GM10266 (cell line): ENCODE measurements around the gene IL18BP.

Experiments
- DNase-seq: peaks from one replicate; pipeline ENCODE4 v3.0.0; 2012; ENCODE audit errors: extremely low spot score
- TF ChIP-seq, protein P1 (sequence below): IDR thresholded peaks from 2 replicates; pipeline ENCODE4 v1.5.1; 2012; ENCODE audit warnings: mild to moderate bottlenecking, low read depth; ENCODE audit not compliant: control insufficient read depth, insufficient read depth; ENCODE audit errors: missing control alignments

The IL18BP gene

DNA sequence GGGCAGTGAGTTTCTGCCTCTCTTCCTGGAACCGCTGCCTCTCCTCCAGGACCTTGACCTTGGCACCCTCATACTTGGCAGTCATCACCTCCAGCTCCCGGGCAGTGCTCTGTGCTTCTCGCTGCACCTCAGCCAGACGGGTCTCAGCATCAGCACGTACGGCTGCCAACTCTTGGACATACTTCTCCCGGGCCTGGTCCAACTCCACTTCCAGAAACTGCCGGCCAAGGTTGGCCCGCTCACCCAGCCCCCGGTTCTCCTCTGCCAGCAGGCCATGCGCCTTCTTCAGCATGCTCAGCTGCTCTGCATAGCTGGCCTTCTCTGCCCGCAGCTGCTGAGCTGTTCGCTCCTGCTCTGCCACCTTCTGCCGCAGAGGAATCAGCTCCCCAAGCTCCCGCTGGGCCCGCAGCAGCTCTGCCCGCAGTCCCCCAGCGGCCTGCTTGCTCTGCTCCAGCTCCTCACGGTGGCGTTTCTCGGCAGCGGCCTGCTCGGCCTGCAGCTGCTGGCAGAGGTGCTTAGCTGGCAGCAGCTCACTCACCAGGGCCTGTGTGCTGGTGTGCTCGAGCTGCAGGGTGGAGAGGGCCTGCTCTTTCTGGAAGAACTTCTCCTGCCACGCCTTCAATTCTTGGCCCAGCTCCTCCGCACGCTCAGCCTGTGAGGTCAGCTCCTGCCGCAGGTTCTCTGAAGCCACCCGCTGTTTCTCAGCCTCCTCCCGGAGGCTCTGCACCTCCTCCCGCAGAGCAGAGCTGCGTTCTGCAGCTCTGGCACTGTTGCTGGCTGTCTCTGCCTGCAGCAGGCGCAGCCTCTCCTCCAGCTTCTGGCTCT is 14.4 kb downstream of the IL18BP start:
- DNase-seq, result no peak
- TF ChIP-seq, protein P1, sequence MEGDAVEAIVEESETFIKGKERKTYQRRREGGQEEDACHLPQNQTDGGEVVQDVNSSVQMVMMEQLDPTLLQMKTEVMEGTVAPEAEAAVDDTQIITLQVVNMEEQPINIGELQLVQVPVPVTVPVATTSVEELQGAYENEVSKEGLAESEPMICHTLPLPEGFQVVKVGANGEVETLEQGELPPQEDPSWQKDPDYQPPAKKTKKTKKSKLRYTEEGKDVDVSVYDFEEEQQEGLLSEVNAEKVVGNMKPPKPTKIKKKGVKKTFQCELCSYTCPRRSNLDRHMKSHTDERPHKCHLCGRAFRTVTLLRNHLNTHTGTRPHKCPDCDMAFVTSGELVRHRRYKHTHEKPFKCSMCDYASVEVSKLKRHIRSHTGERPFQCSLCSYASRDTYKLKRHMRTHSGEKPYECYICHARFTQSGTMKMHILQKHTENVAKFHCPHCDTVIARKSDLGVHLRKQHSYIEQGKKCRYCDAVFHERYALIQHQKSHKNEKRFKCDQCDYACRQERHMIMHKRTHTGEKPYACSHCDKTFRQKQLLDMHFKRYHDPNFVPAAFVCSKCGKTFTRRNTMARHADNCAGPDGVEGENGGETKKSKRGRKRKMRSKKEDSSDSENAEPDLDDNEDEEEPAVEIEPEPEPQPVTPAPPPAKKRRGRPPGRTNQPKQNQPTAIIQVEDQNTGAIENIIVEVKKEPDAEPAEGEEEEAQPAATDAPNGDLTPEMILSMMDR, result no peak

- DNase-seq, result no peak
- TF ChIP-seq, protein P1, result no peak
These were observed 15.3 kb downstream of the IL18BP start for GRCh38 chr11:72013765-72014711.

GRCh38 chr11:72014761-72015320 is 16.1 kb downstream of the IL18BP start:
- TF ChIP-seq, protein P1, result no peak
- no peak for DNase-seq

GRCh38 chr11:72015511-72016061 is 16.9 kb downstream of the IL18BP start:
- TF ChIP-seq, protein P1, result peak; percentile 60
- DNase-seq, result no peak

DNA sequence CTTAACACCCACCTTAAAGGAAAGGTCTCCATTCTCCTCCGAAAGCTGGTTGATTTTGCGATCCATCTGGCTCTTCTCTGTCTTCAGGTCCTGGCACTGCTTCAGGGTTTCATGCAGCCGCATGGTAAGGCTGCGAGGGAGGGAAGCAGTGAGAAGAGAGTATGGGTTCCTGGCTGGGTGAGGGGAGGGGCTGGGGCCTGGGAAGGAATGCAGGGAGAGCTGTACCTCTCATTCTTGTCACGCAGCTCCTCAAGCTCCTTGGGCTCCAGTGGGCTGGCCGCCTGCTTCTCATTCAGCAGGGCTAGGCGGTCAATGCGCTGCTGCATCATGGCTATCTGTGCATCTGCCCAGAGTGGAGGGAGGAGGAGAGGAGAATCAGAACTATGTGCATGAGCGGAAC is 19.5 kb downstream of the IL18BP start:
- DNase-seq, result no peak
- TF ChIP-seq, protein P1, result no peak

GRCh38 chr11:72023335-72023734 is 24.6 kb downstream of the IL18BP start:
- DNase-seq, result no peak
- TF ChIP-seq, protein P1, result no peak
